GM12891 (cell line): ENCODE data around the gene PRKN.

Experiments
- POLR2AphosphoS5 ChIP-seq: IDR thresholded peaks from 2 replicates; pipeline ENCODE4 v1.6.1; 2011; ENCODE audit warnings: low read depth, low read length, control low read depth
- TAF1 ChIP-seq: IDR thresholded peaks from 2 replicates; pipeline ENCODE4 v1.6.1; 2011; ENCODE audit warnings: low read depth, low read length, control low read depth

DNA sequence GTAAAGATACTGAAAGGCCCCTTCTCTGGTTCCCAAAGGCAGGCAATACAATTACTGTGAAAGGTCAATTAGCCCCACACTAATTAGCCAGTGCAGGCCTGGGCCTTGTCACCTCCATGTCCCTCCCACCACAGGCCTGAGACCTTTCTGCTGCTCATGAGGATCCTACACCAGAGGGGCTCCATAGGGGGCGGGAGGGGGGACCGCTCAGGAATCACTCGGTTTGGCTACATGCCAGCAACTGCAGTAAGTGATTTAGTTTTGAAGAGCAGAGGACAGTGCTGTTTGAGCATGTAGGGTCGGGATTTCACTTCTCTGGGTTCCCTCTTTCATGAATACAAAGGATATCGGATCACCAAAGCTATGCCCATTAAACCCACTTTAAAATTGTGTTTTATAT, 455.6 kb downstream of the PRKN start:
- TF ChIP-seq POLR2AphosphoS5 (no peak), TAF1 (no peak)
